DOHH2 (cell line): Measurements from ENCODE around the gene PHACTR1.

Experiments used
- H3F3A ChIP-seq: fragments of 200-600 bp; sonication (generic), shearing (Covaris generic); 2 replicates; pipeline ENCODE4 v1.6.0; 2016; ENCODE audit warnings: antibody characterized with exemption, mild to moderate bottlenecking; ENCODE audit not compliant: control insufficient read depth, insufficient read depth
- H3K27ac ChIP-seq: fragments of 200-600 bp; sonication (generic); 2 replicates; pipeline ENCODE4 v1.5.1; 2014; ENCODE audit warnings: low read depth, mild to moderate bottlenecking, low read length, moderate library complexity
- H3K27me3 ChIP-seq: fragments of 200-600 bp; sonication (generic); 2 replicates; pipeline ENCODE4 v1.6.1; 2014; ENCODE audit warnings: mild to moderate bottlenecking, low read length, mixed read lengths; ENCODE audit not compliant: control insufficient read depth
- H3K36me3 ChIP-seq: fragments of 200-600 bp; sonication (generic); 2 replicates; pipeline ENCODE4 v1.6.1; 2014; ENCODE audit warnings: mild to moderate bottlenecking, low read length, moderate library complexity, mixed read lengths; ENCODE audit not compliant: control insufficient read depth
- H3K4me1 ChIP-seq: fragments of 200-600 bp; sonication (generic); 2 replicates; pipeline ENCODE4 v1.6.1; 2014; ENCODE audit warnings: mild to moderate bottlenecking, low read length, mixed read lengths; ENCODE audit not compliant: control insufficient read depth
- H3K4me2 ChIP-seq: fragments of 200-600 bp; sonication (generic); 2 replicates; pipeline ENCODE4 v1.6.0; 2014; ENCODE audit warnings: mild to moderate bottlenecking, low read length, moderate library complexity
- H3K4me3 ChIP-seq: fragments of 200-600 bp; sonication (generic); 2 replicates; pipeline ENCODE4 v1.5.1; 2014; ENCODE audit warnings: mild to moderate bottlenecking, low read length, mixed read lengths
- H3K79me2 ChIP-seq: fragments of 200-600 bp; sonication (generic); 2 replicates; pipeline ENCODE4 v1.6.1; 2014; ENCODE audit warnings: mild to moderate bottlenecking, low read length, mixed read lengths; ENCODE audit not compliant: control insufficient read depth
- H3K9me2 ChIP-seq: fragments of 200-600 bp; sonication (generic); replicated peaks from 2 replicates; pipeline ENCODE4 v1.6.1; 2014; ENCODE audit warnings: mild to moderate bottlenecking, low read length, mixed read lengths; ENCODE audit not compliant: control insufficient read depth
- H3K9me3 ChIP-seq: fragments of 200-600 bp; sonication (generic); 2 replicates; pipeline ENCODE4 v1.6.1; 2014; ENCODE audit warnings: antibody characterized with exemption, low read length, mixed read lengths; ENCODE audit not compliant: control insufficient read depth, insufficient read depth
- H4K20me1 ChIP-seq: fragments of 200-600 bp; sonication (generic); 2 replicates; pipeline ENCODE4 v1.6.0; 2014; ENCODE audit warnings: low read depth, mild to moderate bottlenecking, antibody characterized with exemption, low read length, moderate library complexity; ENCODE audit not compliant: control insufficient read depth, insufficient read depth
- EZH2phosphoT487 ChIP-seq: fragments of 200-600 bp; sonication (generic); IDR thresholded peaks from 2 replicates; pipeline ENCODE4 v1.6.1; 2017; ENCODE audit warnings: borderline replicate concordance, mild to moderate bottlenecking, antibody characterized with exemption, low read length, moderate library complexity, mixed read lengths
- TF ChIP-seq, protein P1 (sequence below): fragments of 200-600 bp; sonication (generic); IDR thresholded peaks from one replicate; pipeline ENCODE4 v1.5.1; 2014; ENCODE audit warnings: antibody characterized with exemption, mild to moderate bottlenecking, low read depth, low read length; ENCODE audit not compliant: poor library complexity, severe bottlenecking

Gene PHACTR1

DNA sequence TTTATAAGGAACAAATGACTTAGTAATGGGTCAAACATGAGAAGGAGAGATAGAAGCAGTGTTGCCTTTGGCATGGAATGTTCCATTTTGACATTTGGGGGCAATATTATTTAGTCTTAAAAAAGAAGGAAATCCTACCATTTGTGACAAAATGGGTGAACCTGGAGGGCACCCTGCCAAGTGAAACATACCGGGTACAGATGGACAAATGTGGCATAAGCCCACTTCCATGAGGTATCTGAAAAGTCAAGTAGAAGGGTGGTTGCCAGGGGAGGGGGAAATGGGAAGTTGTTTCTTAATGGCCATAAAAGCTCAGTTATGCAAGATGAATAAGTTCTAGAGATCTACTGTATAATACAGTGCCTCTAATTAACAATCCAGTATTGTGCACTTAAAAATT, 342.5 kb downstream of the PHACTR1 start:
- Histone ChIP-seq H3K4me3 (no peak overlapping the region), H4K20me1 (no peaks in the 10 kb centered on the region), H3K9me3 (no peaks in the 10 kb centered on the region), H3K36me3 (no peaks in the 10 kb centered on the region), H3K27me3 (0 out of 2 replicates have a peak, but pooled peaks cover 6% of the 10 kb centered on the region), H3F3A (no peaks in the 10 kb centered on the region), H3K4me1 (no peaks in the 10 kb centered on the region), H3K79me2 (no peaks in the 10 kb centered on the region), H3K9me2 (no peaks in the 10 kb centered on the region), H3K27ac (no peak overlapping the region), H3K4me2 (no peak overlapping the region)
- TF ChIP-seq, protein P1, sequence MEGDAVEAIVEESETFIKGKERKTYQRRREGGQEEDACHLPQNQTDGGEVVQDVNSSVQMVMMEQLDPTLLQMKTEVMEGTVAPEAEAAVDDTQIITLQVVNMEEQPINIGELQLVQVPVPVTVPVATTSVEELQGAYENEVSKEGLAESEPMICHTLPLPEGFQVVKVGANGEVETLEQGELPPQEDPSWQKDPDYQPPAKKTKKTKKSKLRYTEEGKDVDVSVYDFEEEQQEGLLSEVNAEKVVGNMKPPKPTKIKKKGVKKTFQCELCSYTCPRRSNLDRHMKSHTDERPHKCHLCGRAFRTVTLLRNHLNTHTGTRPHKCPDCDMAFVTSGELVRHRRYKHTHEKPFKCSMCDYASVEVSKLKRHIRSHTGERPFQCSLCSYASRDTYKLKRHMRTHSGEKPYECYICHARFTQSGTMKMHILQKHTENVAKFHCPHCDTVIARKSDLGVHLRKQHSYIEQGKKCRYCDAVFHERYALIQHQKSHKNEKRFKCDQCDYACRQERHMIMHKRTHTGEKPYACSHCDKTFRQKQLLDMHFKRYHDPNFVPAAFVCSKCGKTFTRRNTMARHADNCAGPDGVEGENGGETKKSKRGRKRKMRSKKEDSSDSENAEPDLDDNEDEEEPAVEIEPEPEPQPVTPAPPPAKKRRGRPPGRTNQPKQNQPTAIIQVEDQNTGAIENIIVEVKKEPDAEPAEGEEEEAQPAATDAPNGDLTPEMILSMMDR: no peak
- TF ChIP-seq EZH2phosphoT487: no peak

DNA sequence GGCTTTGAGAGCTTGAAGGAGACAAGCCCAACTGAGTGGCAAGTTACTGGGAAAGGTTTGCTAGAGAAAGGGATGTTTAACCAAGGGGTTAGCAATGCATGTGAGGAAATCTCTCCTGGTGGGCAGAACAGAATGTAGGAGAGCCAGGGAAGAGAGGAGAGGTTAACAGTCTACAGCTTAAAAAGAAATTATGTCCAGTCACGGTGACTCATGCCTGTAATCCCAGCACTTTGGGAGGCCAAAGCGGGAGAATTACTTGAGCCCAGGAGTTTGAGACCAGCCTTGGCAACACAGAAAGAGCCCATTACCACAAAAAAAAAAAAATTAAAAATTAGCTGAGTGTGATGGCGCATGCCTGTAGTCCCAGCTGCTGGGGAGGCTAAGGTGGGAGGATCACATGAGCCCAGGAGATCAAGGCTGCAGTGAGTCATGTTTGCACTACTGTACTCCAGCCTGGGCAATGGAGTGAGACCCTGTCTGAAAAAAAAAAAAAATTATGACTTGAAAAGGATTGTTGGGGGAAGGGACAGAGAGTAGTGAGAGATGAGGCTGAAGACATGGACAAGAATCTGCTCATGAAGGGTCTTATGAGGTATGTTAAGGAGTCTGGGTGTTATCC, 346.8 kb downstream of the PHACTR1 start:
- H3K9me3 ChIP-seq: no peaks in the 10 kb centered on the region
- H3K4me1 ChIP-seq: peaks cover 3% of the 10 kb centered on the region
- TF ChIP-seq EZH2phosphoT487: no peak
- TF ChIP-seq, protein P1: no peak
- no peaks in the 10 kb centered on the region for H3K9me2 ChIP-seq
- H3K27ac ChIP-seq: no peak overlapping the region
- no peaks in the 10 kb centered on the region for H3K36me3 ChIP-seq
- no peaks in the 10 kb centered on the region for H4K20me1 ChIP-seq
- no peaks in the 10 kb centered on the region for H3F3A ChIP-seq
- no peak overlapping the region for H3K4me2 ChIP-seq
- no peak overlapping the region for H3K4me3 ChIP-seq
- no peaks in the 10 kb centered on the region for H3K79me2 ChIP-seq
- H3K27me3 ChIP-seq: 0 out of 2 replicates have a peak, but pooled peaks cover 6% of the 10 kb centered on the region

DNA sequence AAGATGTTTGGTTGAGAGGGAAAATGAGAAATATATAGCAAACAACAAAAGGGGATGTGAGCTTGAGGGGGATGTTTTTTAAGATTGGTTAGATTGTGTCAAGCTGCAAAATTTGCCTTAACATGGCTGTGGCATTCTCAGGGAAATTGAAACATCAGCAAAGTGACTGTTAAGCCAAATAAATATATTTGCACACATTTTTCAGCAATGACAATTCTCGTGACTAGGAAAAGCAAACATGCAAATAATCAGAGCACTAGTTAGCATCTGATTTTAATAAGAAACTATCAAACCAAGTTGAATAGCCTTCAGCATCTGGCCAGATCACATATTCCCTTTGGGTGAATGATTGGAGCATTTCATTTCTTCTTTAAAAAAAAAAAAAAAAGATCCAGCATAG, 349.0 kb downstream of the PHACTR1 start:
- H3K9me3 ChIP-seq: no peaks in the 10 kb centered on the region
- no peaks in the 10 kb centered on the region for H3K79me2 ChIP-seq
- H3K9me2 ChIP-seq: no peaks in the 10 kb centered on the region
- H3K27me3 ChIP-seq: 0 out of 2 replicates have a peak, but pooled peaks cover 2% of the 10 kb centered on the region
- no peak overlapping the region for H3K4me3 ChIP-seq
- H3K36me3 ChIP-seq: no peaks in the 10 kb centered on the region
- no peaks in the 10 kb centered on the region for H4K20me1 ChIP-seq
- TF ChIP-seq, protein P1: no peak
- TF ChIP-seq EZH2phosphoT487: no peak
- H3K4me1 ChIP-seq: peaks cover 13% of the 10 kb centered on the region
- H3K27ac ChIP-seq: no peak overlapping the region
- no peaks in the 10 kb centered on the region for H3F3A ChIP-seq
- H3K4me2 ChIP-seq: no peak overlapping the region
